ENCODE results near the gene TNRC6A.
"Not testable (repeated sequence)": the region's sequence is repeated elsewhere in the genome, so short reads cannot be mapped to it uniquely, and the experiment has no call there.

TNRC6A gene

DNA sequence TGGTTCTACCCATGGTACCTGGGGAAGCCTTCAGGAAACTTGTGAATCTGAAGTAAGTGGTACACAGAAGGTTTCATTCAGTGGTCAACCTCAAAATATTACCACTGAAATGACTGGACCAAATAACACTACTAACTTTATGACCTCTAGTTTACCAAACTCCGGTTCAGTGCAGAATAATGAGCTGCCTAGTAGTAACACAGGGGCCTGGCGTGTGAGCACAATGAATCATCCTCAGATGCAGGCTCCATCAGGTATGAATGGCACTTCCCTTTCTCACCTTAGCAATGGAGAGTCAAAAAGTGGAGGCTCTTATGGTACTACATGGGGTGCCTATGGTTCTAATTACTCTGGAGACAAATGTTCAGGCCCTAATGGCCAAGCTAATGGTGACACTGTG, 60.4 kb downstream of the TNRC6A start:
- Histone ChIP-seq H3K9me3 (ENCODE audit: insufficient read depth, low read depth, low read length) (no peaks in the 10 kb centered on the region), H3K27me3 (ENCODE audit: insufficient read depth, low read length) (no peaks in the 10 kb centered on the region), H3K36me3 (ENCODE audit: insufficient read depth, low read depth, low read length) (peaks cover 98% of the 10 kb centered on the region), H3K4me3 (ENCODE audit: low read length) (no peak overlapping the region), H3K4me1 (ENCODE audit: insufficient read depth, low read length) (no peaks in the 10 kb centered on the region), H3K9ac (ENCODE audit: low read depth, low read length) (no peak overlapping the region), H3K27ac (ENCODE audit: low read length) (no peak overlapping the region)

GRCh38 chr16:24800586-24800985, 71.1 kb downstream of the TNRC6A start:
- Histone ChIP-seq H3K36me3 (ENCODE audit: insufficient read depth, low read depth, low read length) (peaks cover 100% of the 10 kb centered on the region), H3K27me3 (ENCODE audit: insufficient read depth, low read length) (no peaks in the 10 kb centered on the region)

GRCh38 chr16:24801761-24802302, 72.4 kb downstream of the TNRC6A start:
- Histone ChIP-seq H3K9me3 (ENCODE audit: insufficient read depth, low read depth, low read length) (no peaks in the 10 kb centered on the region), H3K9ac (ENCODE audit: low read depth, low read length) (no peak overlapping the region), H3K4me1 (ENCODE audit: insufficient read depth, low read length) (peaks cover 5% of the 10 kb centered on the region; the same call in 1 of the 2 replicates), H3K27ac (ENCODE audit: low read length) (no peak overlapping the region), H3K27me3 (ENCODE audit: insufficient read depth, low read length) (no peaks in the 10 kb centered on the region), H3K36me3 (ENCODE audit: insufficient read depth, low read depth, low read length) (peaks cover 100% of the 10 kb centered on the region), H3K4me3 (ENCODE audit: low read length) (no peak overlapping the region)

More at GRCh38 chr16:24800586-24800985, 71.1 kb downstream of the TNRC6A start:
- Histone ChIP-seq H3K4me3 (ENCODE audit: low read length) (no peak overlapping the region), H3K4me1 (ENCODE audit: insufficient read depth, low read length) (peaks cover 5% of the 10 kb centered on the region; the same call in 1 of the 2 replicates), H3K9me3 (ENCODE audit: insufficient read depth, low read depth, low read length) (no peaks in the 10 kb centered on the region), H3K27ac (ENCODE audit: low read length) (no peak overlapping the region), H3K9ac (ENCODE audit: low read depth, low read length) (no peak overlapping the region)

DNA sequence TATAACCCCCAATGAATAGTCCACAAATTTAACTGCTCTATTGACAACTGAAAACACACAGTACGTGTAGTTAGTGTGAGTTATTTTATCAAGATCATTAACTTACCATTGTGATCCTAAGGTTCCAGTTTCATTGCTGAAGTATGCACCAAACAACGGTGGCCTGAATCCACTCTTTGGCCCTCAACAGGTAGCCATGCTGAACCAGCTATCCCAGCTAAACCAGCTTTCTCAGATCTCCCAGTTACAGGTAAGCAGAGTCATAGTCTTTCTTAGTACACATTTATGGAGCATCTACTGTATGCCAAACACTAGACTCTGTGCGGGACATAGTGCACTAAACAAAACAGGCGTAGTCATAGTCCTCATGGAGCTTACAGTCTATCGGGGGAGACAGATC, 76.0 kb downstream of the TNRC6A start:
- Histone ChIP-seq H3K4me3 (ENCODE audit: low read length) (no peak overlapping the region), H3K27ac (ENCODE audit: low read length) (no peak overlapping the region), H3K36me3 (ENCODE audit: insufficient read depth, low read depth, low read length) (peaks cover 100% of the 10 kb centered on the region), H3K9ac (ENCODE audit: low read depth, low read length) (no peak overlapping the region), H3K27me3 (ENCODE audit: insufficient read depth, low read length) (no peaks in the 10 kb centered on the region), H3K9me3 (ENCODE audit: insufficient read depth, low read depth, low read length) (no peaks in the 10 kb centered on the region), H3K4me1 (ENCODE audit: insufficient read depth, low read length) (no peaks in the 10 kb centered on the region)

- Histone ChIP-seq H3K4me3 (ENCODE audit: low read length) (no peak overlapping the region), H3K27ac (ENCODE audit: low read length) (no peak overlapping the region), H3K27me3 (ENCODE audit: insufficient read depth, low read length) (no peaks in the 10 kb centered on the region), H3K4me1 (ENCODE audit: insufficient read depth, low read length) (no peaks in the 10 kb centered on the region), H3K9ac (ENCODE audit: low read depth, low read length) (no peak overlapping the region), H3K36me3 (ENCODE audit: insufficient read depth, low read depth, low read length) (peaks cover 100% of the 10 kb centered on the region), H3K9me3 (ENCODE audit: insufficient read depth, low read depth, low read length) (no peaks in the 10 kb centered on the region)
These were observed 77.8 kb downstream of the TNRC6A start for GRCh38 chr16:24807301-24807700.

GRCh38 chr16:24810951-24811843, 81.7 kb downstream of the TNRC6A start:
- Histone ChIP-seq H3K9me3 (ENCODE audit: insufficient read depth, low read depth, low read length) (no peaks in the 10 kb centered on the region), H3K9ac (ENCODE audit: low read depth, low read length) (no peak overlapping the region), H3K4me3 (ENCODE audit: low read length) (no peak overlapping the region), H3K36me3 (ENCODE audit: insufficient read depth, low read depth, low read length) (peaks cover 99% of the 10 kb centered on the region), H3K4me1 (ENCODE audit: insufficient read depth, low read length) (no peaks in the 10 kb centered on the region), H3K27ac (ENCODE audit: low read length) (no peak overlapping the region), H3K27me3 (ENCODE audit: insufficient read depth, low read length) (no peaks in the 10 kb centered on the region)

GRCh38 chr16:24812813-24813212, 83.4 kb downstream of the TNRC6A start:
- not testable (repeated sequence) for H3K4me1 ChIP-seq (ENCODE audit: insufficient read depth, low read length); H3K27ac ChIP-seq (ENCODE audit: low read length); H3K4me3 ChIP-seq (ENCODE audit: low read length); H3K27me3 ChIP-seq (ENCODE audit: insufficient read depth, low read length); H3K9ac ChIP-seq (ENCODE audit: low read depth, low read length); H3K9me3 ChIP-seq (ENCODE audit: insufficient read depth, low read depth, low read length)
- H3K36me3 ChIP-seq (ENCODE audit: insufficient read depth, low read depth, low read length): peaks cover 99% of the 10 kb centered on the region

GRCh38 chr16:24815021-24815420, 85.6 kb downstream of the TNRC6A start:
- no peaks in the 10 kb centered on the region for H3K9me3 ChIP-seq (ENCODE audit: insufficient read depth, low read depth, low read length)
- H3K27ac ChIP-seq (ENCODE audit: low read length): no peak overlapping the region
- no peaks in the 10 kb centered on the region for H3K4me1 ChIP-seq (ENCODE audit: insufficient read depth, low read length)
- peaks cover 99% of the 10 kb centered on the region for H3K36me3 ChIP-seq (ENCODE audit: insufficient read depth, low read depth, low read length)
- H3K4me3 ChIP-seq (ENCODE audit: low read length): no peak overlapping the region
- H3K9ac ChIP-seq (ENCODE audit: low read depth, low read length): no peak overlapping the region
- H3K27me3 ChIP-seq (ENCODE audit: insufficient read depth, low read length): no peaks in the 10 kb centered on the region

DNA sequence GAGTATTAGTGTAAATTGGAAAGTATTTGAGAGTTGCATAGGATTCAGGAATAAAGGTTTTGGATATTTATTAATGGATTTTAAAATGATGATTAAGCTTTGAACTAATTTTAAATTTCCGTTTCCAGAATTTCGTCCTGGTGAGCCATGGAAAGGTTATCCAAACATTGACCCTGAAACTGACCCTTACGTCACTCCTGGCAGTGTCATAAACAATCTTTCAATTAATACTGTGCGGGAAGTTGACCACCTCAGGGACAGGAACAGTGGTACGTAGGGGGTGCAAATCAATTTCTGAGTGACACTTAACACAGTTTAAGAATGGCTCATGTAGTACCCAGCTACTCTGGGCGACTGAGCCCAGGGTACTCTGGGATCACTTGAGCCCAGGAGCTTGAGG, 87.2 kb downstream of the TNRC6A start:
- Histone ChIP-seq H3K36me3 (ENCODE audit: insufficient read depth, low read depth, low read length) (peaks cover 99% of the 10 kb centered on the region), H3K9ac (ENCODE audit: low read depth, low read length) (no peak overlapping the region), H3K4me1 (ENCODE audit: insufficient read depth, low read length) (no peaks in the 10 kb centered on the region), H3K4me3 (ENCODE audit: low read length) (no peak overlapping the region), H3K27me3 (ENCODE audit: insufficient read depth, low read length) (no peaks in the 10 kb centered on the region), H3K9me3 (ENCODE audit: insufficient read depth, low read depth, low read length) (no peaks in the 10 kb centered on the region), H3K27ac (ENCODE audit: low read length) (no peak overlapping the region)

DNA sequence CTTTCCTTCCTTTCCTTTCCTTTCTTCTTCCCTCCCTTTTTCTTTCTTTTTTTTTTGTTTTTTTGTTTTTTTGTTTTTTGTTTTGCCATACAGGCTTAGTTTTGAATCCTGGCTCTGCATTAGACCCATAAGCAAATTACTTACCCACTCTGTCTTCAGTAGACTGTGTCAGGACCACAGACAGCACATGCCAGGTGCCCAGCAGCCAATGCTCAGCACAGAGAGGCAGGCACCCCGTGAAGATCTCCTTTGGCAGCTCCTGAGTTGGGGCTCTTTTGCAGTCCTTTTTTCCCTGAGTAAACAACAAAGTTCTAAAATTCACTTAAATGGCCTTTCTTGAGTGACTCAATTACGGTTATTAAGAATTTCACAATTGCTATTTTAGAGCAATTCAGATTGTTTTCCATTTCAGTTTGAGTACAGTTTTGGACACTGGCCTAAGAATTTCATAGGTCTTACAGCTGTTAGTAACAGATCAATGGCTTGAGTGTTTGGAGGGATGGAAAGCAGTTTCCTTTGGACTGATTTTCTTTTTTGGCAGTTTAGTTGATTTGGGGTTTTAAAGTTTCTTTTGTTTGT, 90.1 kb downstream of the TNRC6A start:
- Histone ChIP-seq H3K36me3 (ENCODE audit: insufficient read depth, low read depth, low read length) (peaks cover 98% of the 10 kb centered on the region), H3K27ac (ENCODE audit: low read length) (no peak overlapping the region), H3K4me3 (ENCODE audit: low read length) (no peak overlapping the region), H3K4me1 (ENCODE audit: insufficient read depth, low read length) (no peaks in the 10 kb centered on the region), H3K27me3 (ENCODE audit: insufficient read depth, low read length) (no peaks in the 10 kb centered on the region), H3K9ac (ENCODE audit: low read depth, low read length) (no peak overlapping the region), H3K9me3 (ENCODE audit: insufficient read depth, low read depth, low read length) (no peaks in the 10 kb centered on the region)

DNA sequence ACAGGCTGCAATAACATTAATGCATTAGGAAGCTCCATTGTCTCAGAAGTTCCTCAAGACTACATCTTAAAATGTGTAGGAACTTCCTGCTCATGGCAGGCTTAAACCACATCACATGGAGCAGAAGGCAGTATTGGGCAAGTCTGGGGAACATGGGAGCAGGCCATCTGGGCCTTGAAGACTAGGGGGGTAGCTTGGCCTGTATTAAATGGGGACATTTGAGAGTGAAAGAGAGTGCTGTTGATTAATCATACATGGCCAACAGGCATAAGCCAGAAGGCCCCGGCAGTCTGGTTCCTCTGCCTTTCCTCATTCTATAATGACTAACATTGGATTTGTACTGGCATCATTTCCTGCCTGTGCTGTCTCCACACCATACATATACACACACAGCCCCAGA, 91.1 kb downstream of the TNRC6A start:
- Histone ChIP-seq H3K9ac (ENCODE audit: low read depth, low read length) (no peak overlapping the region), H3K27ac (ENCODE audit: low read length) (no peak overlapping the region), H3K4me1 (ENCODE audit: insufficient read depth, low read length) (no peaks in the 10 kb centered on the region), H3K4me3 (ENCODE audit: low read length) (no peak overlapping the region), H3K9me3 (ENCODE audit: insufficient read depth, low read depth, low read length) (no peaks in the 10 kb centered on the region), H3K36me3 (ENCODE audit: insufficient read depth, low read depth, low read length) (peaks cover 98% of the 10 kb centered on the region), H3K27me3 (ENCODE audit: insufficient read depth, low read length) (no peaks in the 10 kb centered on the region)

GRCh38 chr16:24821129-24821528, 91.7 kb downstream of the TNRC6A start:
- no peak overlapping the region for H3K9ac ChIP-seq (ENCODE audit: low read depth, low read length)
- H3K4me3 ChIP-seq (ENCODE audit: low read length): no peak overlapping the region
- H3K27ac ChIP-seq (ENCODE audit: low read length): no peak overlapping the region
- no peaks in the 10 kb centered on the region for H3K9me3 ChIP-seq (ENCODE audit: insufficient read depth, low read depth, low read length)
- H3K4me1 ChIP-seq (ENCODE audit: insufficient read depth, low read length): no peaks in the 10 kb centered on the region
- H3K36me3 ChIP-seq (ENCODE audit: insufficient read depth, low read depth, low read length): peaks cover 98% of the 10 kb centered on the region
- no peaks in the 10 kb centered on the region for H3K27me3 ChIP-seq (ENCODE audit: insufficient read depth, low read length)

Measured in iPS-20b (cell line).